ENCODE results near the gene CGNL1. TPM values are rescaled to one million over a fixed set of nuclear protein-coding genes. Genes with fewer than 3 reads are reported as not detected.
A peak's percentile ranks its signal among the peaks of the same experiment; 100 is the strongest.

CGNL1 gene
- total RNA-seq, 1 experiment from 2014 or later = 34.6 TPM

DNA sequence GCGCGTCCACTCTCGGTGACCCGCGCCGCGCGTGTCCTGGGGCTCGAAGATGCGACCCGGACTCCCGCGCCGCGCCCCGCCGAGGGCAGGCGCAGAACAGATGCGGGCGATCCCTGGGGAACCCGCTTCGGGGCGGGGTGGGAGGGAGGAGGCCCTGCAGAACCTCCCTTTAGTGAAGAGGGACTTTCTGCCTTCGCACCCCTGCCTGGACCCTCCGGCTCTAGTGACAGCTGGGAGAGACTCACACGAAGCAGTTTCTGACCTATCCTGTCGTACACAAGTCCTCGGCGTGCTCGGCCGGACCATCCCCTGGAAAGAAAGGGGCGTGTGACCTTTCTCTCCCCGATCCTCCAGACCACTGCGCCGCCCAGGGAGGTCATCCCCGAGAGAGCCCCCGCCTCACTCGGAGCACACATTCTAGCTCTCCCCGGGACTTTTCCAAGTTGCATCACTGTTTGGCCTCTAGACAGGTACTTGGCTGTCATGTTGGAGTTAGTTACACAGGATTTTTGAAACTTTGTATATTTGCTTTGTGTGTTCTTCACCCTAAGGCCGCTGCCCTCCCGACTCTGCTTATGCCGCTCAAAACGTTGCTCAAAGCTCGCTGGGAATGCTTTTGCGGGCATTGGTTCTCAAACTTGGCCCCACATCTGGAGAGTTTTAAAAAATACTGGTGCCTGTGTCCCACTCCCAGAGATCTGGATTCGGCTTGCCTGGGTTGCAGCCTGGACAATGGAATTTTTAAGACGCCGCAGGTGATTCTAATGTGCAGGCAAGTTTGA, 582 bp downstream of the CGNL1 start:
- no peak overlapping the region for H2AK5ac ChIP-seq (ENCODE audit: insufficient read length, low read length)
- no peaks in the 10 kb centered on the region; the same call in 1 of the 2 replicates for H3K27me3 ChIP-seq (ENCODE audit: insufficient read depth, low read length)
- H3K27me3 Mint-ChIP-seq (ENCODE audit: low read depth) = peaks cover 33% of the 10 kb centered on the region
- H3K9ac ChIP-seq (ENCODE audit: extremely low read depth, insufficient read length, low read length) = no peak overlapping the region
- no peak overlapping the region for H4K91ac ChIP-seq (ENCODE audit: insufficient read length, low read depth, low read length)
- H2BK120ac ChIP-seq (ENCODE audit: low read depth, low read length, poor library complexity, severe bottlenecking) = no peak overlapping the region
- WGBS (ENCODE audit: extremely low coverage, insufficient read length, low lambda C conversion rate) = no CpG with 5 or more reads among the region's 48 CpGs
- H3K4me1 Mint-ChIP-seq = peaks cover 45 to 60% of the 10 kb centered on the region in 2 experiments
- no peaks in the 10 kb centered on the region for H3K9me3 ChIP-seq (ENCODE audit: control insufficient read depth, low read depth, low read length)
- peaks cover 14% of the 10 kb centered on the region for H3K23me2 ChIP-seq (ENCODE audit: insufficient read length, low read depth, low read length, poor library complexity, severe bottlenecking)
- no peak overlapping the region for H2BK20ac ChIP-seq (ENCODE audit: low read depth, low read length, poor library complexity, severe bottlenecking)
- no peak overlapping the region for H2BK12ac ChIP-seq (ENCODE audit: insufficient read length, low read depth, low read length)
- H3K4me3 Mint-ChIP-seq = peak overlapping the region; percentile 79 to 88
- H3K9me3 Mint-ChIP-seq = peaks cover 0 to 3% of the 10 kb centered on the region in 2 experiments; a peak in 1 of 5 replicates
- no peak overlapping the region for H3K4ac ChIP-seq (ENCODE audit: low read depth, low read length)
- no peak overlapping the region for H2BK15ac ChIP-seq (ENCODE audit: low read depth, low read length)
- peak overlapping the region in 1 of 3 experiments; percentile 85; a peak in 1 of 7 replicates for H3K27ac Mint-ChIP-seq
- no peak overlapping the region for H3K56ac ChIP-seq (ENCODE audit: insufficient read length, low read depth, low read length)
- H2AFZ ChIP-seq (ENCODE audit: low read length) = no peak overlapping the region
- no peak overlapping the region for H2BK5ac ChIP-seq (ENCODE audit: insufficient read length, low read length)
- H3K27ac ChIP-seq (ENCODE audit: insufficient read length, low read depth, low read length) = no peak overlapping the region
- no peak overlapping the region for H4K8ac ChIP-seq (replicated peaks; ENCODE audit: insufficient read length, low read depth, low read length)
- H3K79me2 ChIP-seq (ENCODE audit: insufficient read depth, low read length) = no peaks in the 10 kb centered on the region; the same call in 1 of the 2 replicates
- H3K36me3 Mint-ChIP-seq (ENCODE audit: insufficient read depth in 1 of 3, low read depth in 3 of 3) = peaks cover 0 to 2% (median 0%) of the 10 kb centered on the region in 3 experiments; a peak in 2 of 7 replicates
- H3K4me1 ChIP-seq (ENCODE audit: insufficient read depth, low read length) = peaks cover 3% of the 10 kb centered on the region; the same call in 1 of the 2 replicates
- H3K4me2 ChIP-seq (ENCODE audit: insufficient read depth, insufficient read length, low read length) = peak overlapping the region; percentile 90
- H3K23ac ChIP-seq (ENCODE audit: insufficient read length, low read depth, low read length) = no peak overlapping the region
- no peaks in the 10 kb centered on the region for H4K20me1 ChIP-seq (ENCODE audit: control insufficient read depth, insufficient read depth, insufficient read length)
- H3T11ph ChIP-seq (ENCODE audit: low read length) = no peak overlapping the region
- H3K14ac ChIP-seq (ENCODE audit: insufficient read depth, low read length) = no peak overlapping the region
- TF ChIP-seq CTCF (conservative IDR thresholded peaks at IDR 0.05) = no peak
- H3K18ac ChIP-seq (ENCODE audit: insufficient read length, low read depth, low read length) = peak overlapping the region; percentile 9
- H3K79me1 ChIP-seq (ENCODE audit: insufficient read depth, low read depth, low read length, poor library complexity, severe bottlenecking) = no peaks in the 10 kb centered on the region
- H4K5ac ChIP-seq (ENCODE audit: insufficient read length, low read depth, low read length) = no peak overlapping the region
- DNase-seq = peak; percentile 62
